SK-N-SH (cell line): ENCODE results near the gene NBEA.

Experiments
- SMC3 ChIP-seq: IDR thresholded peaks from 2 replicates; pipeline ENCODE4 v1.6.1; 2012; ENCODE audit warnings: low read depth, low read length, improper control_type of control experiment
- TF ChIP-seq, protein P1 (sequence below): fragments of 200-600 bp; sonication (generic); IDR thresholded peaks from 2 replicates; pipeline ENCODE4 v1.6.1; 2017; ENCODE audit warnings: antibody characterized with exemption, mild to moderate bottlenecking, moderate library complexity

DNA sequence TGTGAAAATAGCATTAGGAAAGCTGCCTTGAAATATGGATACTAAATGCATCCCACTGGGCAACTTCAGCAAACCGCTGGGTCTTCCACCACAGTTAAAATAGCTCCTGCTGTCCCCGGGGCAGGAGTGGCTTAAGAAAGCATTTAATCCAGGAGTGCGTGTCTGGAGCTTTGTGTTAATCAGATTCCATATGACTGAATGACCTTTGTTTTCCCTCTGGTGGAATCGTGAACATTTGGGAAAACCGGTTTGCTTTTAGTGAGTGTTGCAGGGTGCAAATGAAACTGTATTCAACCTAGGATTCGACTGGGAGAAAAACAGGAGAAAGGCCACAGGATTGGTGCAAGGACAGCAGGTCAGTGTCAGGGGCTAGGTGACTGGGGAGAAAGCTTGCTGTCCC, 772.1 kb downstream of the NBEA start:
- TF ChIP-seq, protein P1, sequence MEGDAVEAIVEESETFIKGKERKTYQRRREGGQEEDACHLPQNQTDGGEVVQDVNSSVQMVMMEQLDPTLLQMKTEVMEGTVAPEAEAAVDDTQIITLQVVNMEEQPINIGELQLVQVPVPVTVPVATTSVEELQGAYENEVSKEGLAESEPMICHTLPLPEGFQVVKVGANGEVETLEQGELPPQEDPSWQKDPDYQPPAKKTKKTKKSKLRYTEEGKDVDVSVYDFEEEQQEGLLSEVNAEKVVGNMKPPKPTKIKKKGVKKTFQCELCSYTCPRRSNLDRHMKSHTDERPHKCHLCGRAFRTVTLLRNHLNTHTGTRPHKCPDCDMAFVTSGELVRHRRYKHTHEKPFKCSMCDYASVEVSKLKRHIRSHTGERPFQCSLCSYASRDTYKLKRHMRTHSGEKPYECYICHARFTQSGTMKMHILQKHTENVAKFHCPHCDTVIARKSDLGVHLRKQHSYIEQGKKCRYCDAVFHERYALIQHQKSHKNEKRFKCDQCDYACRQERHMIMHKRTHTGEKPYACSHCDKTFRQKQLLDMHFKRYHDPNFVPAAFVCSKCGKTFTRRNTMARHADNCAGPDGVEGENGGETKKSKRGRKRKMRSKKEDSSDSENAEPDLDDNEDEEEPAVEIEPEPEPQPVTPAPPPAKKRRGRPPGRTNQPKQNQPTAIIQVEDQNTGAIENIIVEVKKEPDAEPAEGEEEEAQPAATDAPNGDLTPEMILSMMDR, result no peak
- TF ChIP-seq SMC3, result no peak
